ENCODE measurements around the gene BMPR1A.
A peak's percentile ranks its signal among the peaks of the same experiment; 100 is the strongest.

- TF ChIP-seq CTCF (conservative IDR thresholded peaks at IDR 0.05; ENCODE audit: low read length), result 0 out of 2 replicates have a peak, but pooled peaks have one; percentile 19
- no peak for TF ChIP-seq EZH2phosphoT487 (IDR thresholded peaks at IDR 0.05; ENCODE audit: borderline replicate concordance)
Measured at GRCh38 chr10:86945361-86946212, 189.2 kb downstream of the BMPR1A start.

Measured in Loucy (cell line).